ENCODE results near the gene TSPAN5.
"Not testable (repeated sequence)": the region's sequence is repeated elsewhere in the genome, so short reads cannot be mapped to it uniquely, and the experiment has no call there.

Gene TSPAN5

DNA sequence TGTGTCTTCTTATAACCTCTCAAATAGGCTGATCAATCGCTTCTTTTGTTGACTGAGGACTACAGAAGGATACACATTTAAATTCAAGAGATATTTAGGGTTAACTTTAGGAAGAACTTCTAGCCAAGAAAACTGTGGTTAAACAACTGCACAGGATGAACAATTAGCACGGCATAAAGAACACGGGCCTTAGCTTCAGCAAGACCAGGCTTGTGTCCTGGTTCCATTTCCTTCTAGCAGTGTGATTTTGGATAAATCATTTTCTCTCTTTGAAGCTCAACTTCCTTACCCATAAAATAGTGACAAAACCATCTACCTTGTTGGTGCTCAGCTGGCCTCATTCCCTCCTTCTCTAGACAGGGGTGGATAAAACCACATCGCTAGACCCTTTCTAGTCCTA lies 117.6 kb downstream of the TSPAN5 start:
- DNase-seq: no peak

DNA sequence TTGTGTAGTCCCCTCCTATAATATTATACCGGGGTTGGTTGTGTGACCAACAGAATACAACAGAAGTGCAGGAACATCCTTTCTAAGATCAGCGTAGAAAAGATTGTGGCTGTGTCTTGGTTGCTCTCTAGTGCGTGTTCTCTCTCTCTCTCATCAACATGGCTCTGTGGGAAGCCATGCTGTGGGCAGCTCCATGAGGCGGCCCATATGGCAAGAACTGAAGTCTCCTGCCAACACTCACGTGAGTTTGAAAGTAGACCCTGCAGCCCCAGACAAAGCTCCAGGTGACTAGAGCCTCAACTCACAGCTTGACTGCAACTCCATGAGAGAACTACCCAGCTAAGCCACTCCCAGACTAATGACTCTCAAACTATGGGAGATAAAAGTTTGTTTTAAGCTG lies 118.7 kb downstream of the TSPAN5 start:
- no peak for DNase-seq

DNA sequence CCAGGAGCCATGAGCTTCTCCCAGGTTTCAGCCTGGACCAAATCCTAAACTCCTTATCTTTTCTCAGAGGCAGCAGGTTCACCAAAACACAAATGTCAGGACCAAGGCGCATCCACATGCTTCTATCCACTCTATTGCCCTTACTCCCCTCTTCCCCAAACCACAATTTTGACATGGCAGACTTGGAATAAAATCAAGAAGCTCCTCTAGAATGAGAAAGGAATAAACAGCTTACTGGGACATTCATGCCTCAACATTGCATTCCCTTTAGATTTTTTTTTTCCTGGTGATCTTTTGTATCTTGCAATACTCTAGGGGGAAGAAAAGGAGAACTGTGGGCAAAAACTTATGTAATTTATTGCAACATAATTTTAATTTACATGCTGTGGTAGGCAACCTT lies 119.1 kb downstream of the TSPAN5 start:
- no peak for DNase-seq

DNA sequence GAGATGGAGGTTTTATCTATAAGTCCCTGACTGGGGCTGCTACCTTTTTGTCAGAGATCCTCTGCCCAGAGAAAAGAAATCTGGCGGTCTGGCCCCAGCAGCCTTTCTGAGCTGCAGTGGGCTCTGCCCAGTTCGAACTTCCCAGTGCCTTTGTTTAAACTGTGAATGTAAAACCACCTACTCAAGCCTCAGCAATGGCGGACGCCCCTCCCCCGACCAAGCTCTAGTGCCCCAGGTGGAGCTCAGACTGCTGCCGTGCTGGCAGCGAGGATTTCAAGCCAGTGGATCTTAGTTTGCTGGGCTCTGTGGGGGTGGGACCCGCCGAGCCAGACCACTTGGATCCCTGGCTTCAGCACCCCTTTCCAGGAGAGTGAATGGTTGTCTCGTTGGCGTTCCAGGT lies 121.8 kb downstream of the TSPAN5 start:
- DNase-seq: no peak

DNA sequence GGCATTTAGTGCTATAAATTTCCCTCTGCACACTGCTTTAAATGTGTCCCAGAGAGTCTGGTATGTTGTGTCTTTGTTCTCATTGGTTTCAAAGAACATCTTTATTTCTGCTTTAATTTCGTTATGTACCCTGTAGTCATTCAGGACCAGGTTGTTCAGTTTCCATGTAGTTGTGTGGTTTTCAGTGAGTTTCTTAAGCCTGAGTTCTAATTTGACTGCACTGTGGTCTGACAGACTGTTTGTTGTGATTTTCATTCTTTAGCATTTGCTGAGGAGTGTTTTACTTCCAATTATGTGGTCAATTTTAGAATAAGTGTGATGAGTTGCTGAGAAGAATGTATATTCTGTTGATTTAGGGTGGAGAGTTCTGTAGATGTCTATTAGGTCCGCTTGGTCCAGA lies 124.3 kb downstream of the TSPAN5 start:
- DNase-seq: not testable (repeated sequence)

DNA sequence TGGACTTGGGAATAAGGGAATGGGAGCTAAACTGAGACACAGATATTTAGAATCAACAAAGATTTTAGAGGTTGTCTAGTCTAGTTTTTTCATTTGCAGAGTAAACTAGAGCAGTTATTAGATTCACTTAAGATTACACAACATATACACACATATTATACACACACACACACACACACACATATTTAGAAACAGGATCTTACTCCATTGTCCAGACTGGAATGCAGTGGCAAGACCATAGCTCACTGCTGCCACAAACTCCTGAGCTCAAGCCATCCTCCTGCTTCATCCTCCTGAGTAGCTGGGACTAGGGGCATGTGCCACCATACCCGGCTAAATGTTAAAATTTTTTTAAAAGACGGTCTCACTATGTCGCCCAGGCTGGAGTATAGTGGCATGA lies 127.8 kb downstream of the TSPAN5 start:
- DNase-seq: no peak

DNA sequence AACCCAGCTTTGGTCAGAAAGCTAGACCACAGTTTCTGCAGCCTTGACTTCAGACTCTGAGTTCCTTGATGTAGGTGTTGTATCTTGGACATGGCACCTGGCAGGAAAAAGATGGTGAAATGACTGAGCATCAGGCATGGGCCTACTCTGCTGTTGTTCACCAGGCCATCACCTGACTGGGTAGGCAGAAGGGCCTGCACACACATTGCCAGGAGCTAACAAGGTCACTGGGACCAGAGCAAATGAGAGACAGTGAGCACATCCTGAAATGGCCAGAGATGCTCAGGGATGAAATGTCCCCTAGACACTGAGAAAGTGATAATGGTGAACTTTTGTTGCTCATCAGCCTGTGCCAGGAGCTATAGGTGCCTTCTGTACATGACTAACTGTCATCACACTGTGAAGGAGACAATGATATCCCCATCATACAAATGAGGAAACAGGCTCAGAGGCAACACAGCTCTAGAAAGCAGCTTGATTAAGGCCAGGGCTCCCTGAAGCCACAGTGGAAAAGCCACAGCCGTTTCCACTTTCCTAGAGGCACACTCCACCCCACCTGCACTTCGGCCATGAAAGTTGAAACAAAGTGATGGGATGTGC lies 128.3 kb downstream of the TSPAN5 start:
- DNase-seq: no peak

DNA sequence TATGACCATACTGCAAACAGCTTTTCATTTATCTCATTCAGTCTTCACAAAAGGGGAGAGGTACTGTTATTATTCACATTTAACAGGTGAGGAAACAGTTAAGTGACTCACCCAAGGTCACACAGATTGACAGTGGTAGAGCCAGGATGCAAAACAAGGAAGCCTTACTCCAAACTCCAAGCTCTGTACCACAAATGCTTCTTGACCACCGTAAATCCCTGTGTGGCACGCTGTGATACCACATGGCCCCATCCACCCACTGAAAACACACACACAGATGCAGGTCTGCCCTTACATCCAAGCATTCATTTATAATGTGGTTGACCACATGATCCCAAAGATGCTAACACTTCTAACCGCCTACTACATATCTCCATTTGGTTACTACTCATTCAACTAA lies 129.5 kb downstream of the TSPAN5 start:
- no peak for DNase-seq

DNA sequence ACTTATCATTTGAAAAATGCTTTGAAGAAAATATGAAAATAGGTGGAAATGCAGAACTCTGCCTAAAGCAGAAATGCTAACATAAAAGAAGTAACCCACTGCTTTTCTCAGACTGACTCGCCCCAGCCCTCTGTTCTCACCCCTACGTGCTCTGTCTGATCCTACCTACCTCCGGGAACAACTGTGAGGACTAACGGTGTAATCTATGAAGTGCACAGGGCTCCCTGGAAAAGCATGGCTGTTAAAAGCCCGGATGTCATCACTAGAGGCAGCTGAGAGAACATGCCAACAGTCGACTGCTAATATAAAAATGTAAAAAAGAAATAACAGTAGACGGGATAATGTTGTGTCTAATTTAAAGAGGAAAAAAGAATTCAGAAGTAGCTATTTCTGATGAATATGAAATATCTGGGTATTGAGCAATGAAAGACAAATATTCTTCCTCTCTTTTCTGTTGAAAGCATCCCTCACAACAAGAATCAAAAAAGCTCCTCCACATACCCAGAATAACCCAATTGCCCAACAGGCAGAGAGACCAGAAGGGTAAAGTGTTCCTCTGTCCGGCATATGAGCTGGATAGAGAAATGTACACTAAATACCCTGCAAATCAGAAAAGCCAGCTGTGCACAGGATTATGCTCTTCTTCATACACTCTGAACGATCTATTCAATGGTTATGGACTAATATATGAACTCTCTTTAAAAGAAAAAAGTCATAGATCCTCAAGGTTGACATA lies 130.7 kb downstream of the TSPAN5 start:
- no peak for DNase-seq

DNA sequence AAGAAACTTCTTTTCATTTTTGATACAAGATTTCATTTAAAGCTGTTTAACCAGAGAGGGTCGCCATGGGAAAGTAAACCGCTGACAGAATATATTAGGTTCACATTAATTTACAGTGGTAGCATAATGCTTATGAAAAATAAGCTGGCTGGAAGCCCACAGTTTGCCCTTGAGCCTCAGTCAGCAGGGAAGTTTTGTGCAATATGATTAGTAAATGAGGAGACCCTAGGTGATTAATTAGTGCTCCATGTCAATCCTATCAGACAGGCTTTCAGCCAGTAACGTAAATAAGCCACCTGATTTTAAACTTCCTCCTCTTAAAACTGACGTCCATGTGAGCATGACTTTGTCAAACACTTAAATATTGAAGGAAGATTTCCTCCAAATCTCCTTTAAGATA lies 134.2 kb downstream of the TSPAN5 start:
- DNase-seq: no peak

DNA sequence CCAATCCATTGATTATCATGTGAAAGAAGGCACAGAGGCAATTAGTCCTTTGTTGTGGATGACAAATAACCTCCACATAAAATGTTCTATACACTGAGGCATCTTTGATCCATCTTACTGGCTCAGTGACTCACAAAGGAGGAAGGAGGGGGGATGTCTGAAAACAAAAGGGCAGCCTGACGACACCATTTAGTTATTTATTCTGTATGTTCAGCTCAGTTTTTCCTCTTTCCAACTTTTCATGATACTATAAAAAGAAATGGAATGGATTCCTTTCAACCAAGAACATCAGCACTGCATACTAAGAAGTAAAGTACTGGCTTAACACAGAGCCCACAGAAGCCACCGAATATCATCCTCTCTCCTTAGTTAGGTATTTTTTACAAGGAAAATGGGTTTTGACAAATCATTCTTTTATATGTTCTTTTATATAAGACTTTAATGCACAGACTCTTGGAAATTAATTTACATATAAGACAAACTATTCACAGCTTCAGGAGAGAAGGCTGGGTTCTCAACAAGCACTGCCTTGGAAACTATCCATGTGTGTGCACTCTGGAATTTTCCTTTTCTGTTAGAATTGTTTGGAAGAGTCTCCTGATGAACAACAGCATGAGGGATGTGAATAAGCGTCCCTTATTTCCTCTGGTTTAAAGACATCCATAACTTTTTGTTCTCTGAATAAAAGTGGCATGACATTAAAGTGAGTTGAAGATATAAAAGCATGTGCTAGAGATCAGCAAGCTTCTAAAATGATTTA lies 135.6 kb downstream of the TSPAN5 start:
- DNase-seq: no peak

DNA sequence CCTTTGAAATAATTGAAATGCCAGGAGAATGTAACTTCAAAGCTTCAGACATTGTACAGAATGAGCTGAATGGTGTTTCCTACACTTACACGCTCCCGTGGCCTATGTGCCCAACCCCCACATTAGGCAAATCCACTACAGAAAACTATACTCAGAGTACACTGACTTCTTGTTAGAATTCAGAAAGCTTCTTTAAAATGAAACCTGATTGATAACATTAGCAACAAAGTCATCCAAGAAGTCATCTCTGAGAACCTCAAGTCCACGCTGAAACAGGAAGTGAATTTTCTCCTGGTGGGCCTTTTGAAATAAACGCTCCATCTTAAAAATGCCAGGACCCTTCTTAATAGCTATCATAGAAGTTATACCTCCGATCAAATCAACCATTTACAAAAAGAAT lies 136.3 kb downstream of the TSPAN5 start:
- DNase-seq: no peak

DNA sequence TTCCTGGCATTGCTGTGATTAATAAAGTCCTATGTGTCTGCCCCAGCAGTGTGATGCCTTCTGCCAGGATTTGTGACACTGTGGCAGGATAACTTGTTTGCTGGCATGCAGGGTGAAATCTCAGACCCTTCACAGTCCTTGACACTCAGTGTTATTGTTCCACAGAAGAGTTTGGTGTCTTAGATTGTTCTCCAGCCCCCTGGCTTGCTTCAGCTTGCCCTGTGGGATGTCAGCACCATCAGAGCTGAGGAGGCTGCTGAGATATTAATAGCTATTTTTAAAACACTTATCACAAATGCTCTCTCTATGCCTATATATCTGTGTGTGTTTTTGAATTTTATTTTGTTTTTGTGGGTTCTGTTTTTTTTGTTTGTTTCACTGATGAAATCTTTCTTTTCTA lies 136.9 kb downstream of the TSPAN5 start:
- no peak for DNase-seq

DNA sequence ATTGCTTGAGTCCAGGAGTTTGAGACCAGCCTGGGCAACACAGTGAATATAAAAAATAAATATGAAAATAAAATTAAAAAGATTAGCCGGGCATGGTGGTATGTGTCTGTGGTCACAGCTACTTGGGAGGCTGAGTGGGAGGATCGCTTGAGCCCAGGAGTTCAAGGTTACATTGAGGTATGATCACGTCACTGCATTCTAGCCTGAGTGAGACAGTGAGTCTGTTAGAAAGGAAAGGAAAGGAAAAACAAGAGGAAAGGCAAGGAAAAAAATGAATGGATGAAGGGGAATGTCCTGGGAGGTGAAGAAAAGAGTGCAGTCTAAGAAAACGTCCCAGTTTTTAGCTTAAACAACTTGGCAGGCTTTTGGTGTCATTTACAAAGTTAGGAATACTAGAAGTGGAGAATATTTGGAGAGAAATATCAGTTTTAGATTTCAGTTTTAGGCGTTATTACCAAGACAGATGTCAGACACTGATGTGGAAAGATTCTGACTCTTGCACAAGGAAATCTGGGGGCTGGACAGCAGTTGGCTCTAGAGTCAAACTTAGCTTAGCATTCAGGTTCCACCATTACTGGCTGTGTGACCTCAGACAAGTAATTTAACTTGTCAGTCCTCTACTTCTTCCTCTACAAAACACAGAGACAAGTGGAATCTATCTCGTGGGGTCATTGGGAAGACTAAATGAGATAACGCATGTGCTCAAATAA lies 139.0 kb downstream of the TSPAN5 start:
- DNase-seq: no peak

DNA sequence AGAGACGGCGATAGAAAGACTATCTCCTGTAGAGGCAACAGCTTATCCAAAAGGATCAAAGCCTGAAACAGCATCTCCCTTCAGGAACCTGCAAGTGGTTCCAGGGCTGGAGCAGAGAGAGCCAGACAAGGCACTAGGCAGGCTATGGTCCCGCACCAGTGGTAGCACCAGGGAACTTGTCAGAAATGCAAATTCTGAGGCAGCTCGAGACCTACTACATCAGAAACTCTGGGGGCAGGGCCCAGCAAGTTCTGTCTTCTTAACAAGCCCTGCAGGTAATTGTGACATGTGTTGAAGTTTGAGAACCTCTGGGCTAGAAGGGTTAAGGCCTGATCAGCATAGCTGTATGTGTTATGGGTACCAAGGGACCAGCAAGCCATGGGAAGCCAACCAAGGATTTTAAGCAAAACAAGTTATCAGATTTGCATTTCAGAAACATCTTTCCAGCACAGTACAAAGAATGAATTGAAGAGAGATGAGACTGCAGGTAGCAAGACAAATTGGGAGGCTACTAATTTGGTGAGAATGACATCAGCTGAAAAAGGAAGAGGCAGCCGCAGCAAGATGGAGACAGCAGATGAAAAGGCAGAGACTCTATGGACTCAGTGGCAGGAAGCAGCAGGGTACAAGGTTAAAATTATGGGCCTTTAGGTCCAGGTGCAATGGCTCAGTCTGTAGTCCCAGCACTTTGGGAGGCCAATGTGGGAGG lies 139.7 kb downstream of the TSPAN5 start:
- DNase-seq: no peak

DNA sequence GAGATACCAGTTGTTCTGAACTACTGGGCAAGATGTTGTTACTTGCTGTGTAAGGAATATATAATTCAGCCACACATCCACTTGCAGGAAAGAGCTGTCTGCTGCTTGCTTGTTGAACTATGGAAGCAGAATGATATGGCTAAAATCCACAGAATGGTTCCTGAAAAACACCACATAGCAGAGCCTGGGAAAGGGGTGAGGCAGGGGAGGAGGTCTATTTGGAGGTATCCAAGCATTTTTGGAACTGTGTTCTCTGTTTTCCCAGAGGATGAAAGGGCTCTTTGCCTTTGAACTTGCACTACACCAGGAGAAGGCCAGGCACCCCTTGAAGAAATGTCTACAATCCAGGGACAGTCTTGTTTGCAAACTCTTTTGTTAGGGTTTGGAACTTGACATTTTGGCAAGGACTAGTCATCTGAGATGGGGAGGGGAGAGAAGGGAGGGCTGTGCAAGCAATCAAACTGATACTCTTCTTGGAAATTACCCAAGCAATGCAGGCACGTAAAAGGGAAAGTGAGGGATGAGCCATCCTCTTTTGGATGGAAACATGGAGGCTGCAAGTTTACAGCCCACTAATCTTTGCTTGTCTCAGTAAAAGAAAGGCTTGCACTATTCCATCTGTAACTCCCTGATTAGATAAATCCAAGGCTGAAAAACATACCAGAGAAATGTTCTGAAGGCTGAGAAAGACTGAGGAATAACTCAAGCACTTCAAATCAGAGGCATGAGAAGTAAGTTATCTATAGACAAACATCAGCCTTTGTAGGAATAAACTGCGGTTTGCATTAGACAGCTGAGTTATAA lies 141.0 kb downstream of the TSPAN5 start:
- DNase-seq: no peak

DNA sequence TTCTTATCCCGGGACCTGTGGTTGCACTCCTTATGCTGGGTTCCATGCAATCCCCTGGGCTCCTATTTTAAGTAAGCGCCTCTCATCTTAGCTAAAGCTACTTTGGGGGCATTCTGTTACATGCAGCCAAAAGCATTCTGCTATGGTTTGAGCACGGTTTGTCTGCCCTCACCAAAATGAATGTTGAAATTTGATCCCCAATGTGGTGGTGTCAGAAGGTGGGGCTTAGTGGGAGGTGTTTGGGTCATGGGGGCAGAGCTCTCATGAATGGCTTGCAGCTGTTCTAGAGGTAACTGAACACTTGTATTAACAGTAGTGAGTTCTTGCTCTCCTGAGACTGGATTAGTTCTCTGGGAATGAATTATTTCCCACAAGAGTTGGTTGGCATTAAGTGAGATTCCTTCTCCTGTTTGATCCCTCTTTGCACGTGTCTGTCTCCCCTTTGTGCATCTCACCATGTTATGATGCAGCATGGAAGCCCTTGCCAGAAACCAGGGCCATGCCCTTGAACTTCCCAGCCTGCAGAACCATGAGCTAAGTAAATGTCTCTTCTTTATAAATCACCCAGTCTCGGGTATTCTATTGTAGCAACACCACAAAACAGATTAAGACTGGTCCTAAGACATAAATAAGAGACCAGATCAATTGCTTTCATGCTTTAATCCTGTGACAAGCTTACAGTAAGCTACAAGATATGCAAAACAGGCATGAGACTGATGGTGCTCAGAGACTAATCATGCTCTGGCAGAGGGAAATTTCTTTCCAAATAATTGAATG lies 141.8 kb downstream of the TSPAN5 start:
- DNase-seq: no peak

DNA sequence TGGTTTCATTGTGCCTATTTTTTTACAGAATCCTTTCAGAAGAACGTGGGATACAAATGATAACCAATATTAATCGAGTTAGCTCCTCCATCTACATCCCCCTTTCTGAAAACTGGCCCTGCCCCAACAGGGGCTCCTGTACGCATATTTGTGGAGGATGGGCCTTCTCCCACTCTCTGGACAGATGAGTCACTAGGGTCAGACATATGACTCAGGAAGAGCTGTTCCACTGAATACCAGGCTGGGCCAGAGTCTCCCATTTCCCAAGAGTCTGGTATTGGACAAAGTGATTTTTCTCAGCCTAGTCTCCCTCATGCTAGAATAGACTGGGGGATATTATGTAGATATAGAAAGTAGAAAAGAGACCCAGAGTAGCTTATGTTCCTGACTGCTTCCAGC lies 142.4 kb downstream of the TSPAN5 start:
- DNase-seq: peak; percentile 85

DNA sequence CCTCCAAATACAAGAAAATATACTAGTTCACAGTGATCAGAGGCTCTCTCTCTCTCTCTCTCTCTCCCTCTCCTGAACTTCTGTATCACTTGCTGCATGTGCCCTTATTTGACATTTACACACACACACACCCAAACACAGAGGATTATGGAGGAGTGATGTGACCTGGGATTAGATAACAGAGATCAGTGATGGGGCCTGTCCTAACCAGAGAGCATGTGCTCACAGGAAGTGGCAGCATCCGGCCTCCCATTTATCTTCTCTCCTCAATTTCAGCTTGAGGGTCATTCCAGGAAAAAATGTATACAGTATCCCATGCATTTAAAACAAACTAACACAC lies 143.0 kb downstream of the TSPAN5 start:
- no peak for DNase-seq

DNA sequence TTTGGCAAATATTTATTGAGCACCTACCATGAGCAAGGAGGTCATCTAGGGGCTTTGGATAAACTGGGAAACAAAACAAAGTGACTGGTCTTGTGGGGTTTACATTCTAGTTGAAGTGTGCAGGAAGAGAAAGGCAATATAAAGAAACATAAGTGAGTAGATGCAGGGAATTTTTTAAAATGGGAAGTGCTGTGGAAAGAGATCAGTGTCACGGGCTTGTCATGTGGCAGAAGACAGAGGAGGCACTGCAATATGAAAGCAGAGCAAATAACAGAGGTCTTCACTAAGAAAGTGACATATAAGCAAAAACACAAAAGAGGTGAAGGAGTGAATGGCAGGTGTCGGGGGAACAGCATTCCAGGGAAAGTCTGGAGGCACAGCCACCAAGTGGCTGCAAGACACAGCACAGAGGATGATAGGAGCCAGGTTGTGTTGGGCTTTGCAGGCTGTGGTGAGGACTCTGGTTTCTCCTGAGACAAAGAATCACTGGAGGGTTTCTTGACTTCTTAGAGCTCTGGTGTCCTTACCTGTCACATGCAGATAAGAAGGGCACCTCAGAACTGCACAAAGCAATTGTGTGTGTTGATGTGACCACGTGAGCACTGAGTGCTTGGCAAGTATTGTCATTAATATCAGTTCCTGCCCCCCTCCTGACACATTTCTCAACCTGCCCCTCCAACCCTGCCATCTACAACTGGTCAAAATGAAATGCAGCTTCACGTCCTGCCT lies 143.5 kb downstream of the TSPAN5 start:
- no peak for DNase-seq

DNA sequence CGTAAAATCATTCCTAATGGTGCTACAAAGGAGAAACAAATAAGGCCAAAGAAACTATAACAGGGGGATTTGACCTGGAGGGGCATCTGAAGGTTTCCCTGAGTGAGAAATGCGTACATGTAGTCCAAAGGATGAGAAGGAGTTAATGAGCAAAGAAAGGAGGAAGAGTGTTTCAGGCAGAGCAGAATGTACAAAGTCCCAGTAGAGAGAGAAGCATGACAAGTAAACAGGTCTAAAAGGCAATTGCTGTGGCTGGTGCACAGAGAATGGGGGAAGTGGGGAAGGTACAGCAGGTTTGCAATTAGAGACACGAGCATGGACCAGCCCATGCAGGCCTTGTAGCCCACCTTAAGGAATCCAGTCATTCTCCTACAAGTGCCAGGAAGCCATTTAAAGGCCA lies 145.5 kb downstream of the TSPAN5 start:
- DNase-seq: no peak

Data from islet precursor cell (in vitro differentiated cells).